IMR-90 (cell line): ENCODE data around the gene DOCK7. TPM values are rescaled to one million over a fixed set of nuclear protein-coding genes. Genes with fewer than 3 reads are reported as not detected.

Experiments used
- ATAC-seq: fragments of 200-7000 bp; cut with Tn5 transposase; 2 replicates; pipeline ENCODE4 v1.9.1; 2020; ENCODE audit warnings: low read depth, mild to moderate bottlenecking, moderate library complexity
- BruUV-seq: library from RNA; stranded (reverse); fragments of 400-500 nt; replicated peaks from 2 replicates; lab custom pipeline; 2021; lab: Mats Ljungman, UMichigan
- CTCF ChIA-PET: fragments of 300-600 bp; formaldehyde crosslinking; extraction: SDS; loops from one replicate; lab custom pipeline; 2021; ENCODE audit warnings: antibody characterized with exemption; lab: Yijun Ruan, JAX
- POLR2A ChIA-PET: fragments of 300-600 bp; sonication (Branson Sonifier 250); formaldehyde crosslinking; loops from one replicate; lab custom pipeline; 2022; ENCODE audit warnings: antibody characterized with exemption; ENCODE audit not compliant: unreplicated experiment; lab: Charles Lee
- DNase-seq: peaks from one replicate; pipeline ENCODE4 v3.0.0; 2013
- H2AFZ ChIP-seq: replicated peaks from 2 replicates; pipeline ENCODE3; 2013; ENCODE audit warnings: low read length, mild to moderate bottlenecking; ENCODE audit not compliant: poor library complexity
- H2AK5ac ChIP-seq: 2 replicates; pipeline ENCODE4 v1.6.1; 2013; ENCODE audit warnings: low read depth, low read length, inconsistent platforms
- H2AK9ac ChIP-seq: replicated peaks from 2 replicates; pipeline ENCODE3; 2013; ENCODE audit warnings: mild to moderate bottlenecking, low read depth, low read length, moderate library complexity; ENCODE audit not compliant: poor library complexity
- H2BK120ac ChIP-seq: 2 replicates; pipeline ENCODE4 v1.6.1; 2013; ENCODE audit warnings: low read depth, low read length, inconsistent platforms
- H2BK15ac ChIP-seq: 3 replicates; pipeline ENCODE4 v1.6.1; 2013; ENCODE audit warnings: low read depth, low read length, inconsistent platforms
- H2BK20ac ChIP-seq: 2 replicates; pipeline ENCODE4 v1.6.1; 2013; ENCODE audit warnings: low read depth, mild to moderate bottlenecking, inconsistent platforms, low read length, moderate library complexity
- H2BK5ac ChIP-seq: 2 replicates; pipeline ENCODE4 v1.6.1; 2013; ENCODE audit warnings: mild to moderate bottlenecking, low read depth, low read length, inconsistent platforms; ENCODE audit not compliant: poor library complexity, severe bottlenecking
- H3K14ac ChIP-seq: replicated peaks from 2 replicates; pipeline ENCODE4 v1.6.1; 2013; ENCODE audit warnings: low read depth, low read length, inconsistent platforms
- H3K18ac ChIP-seq: 2 replicates; pipeline ENCODE4 v1.6.1; 2013; ENCODE audit warnings: low read depth, low read length, control low read depth
- H3K23ac ChIP-seq: 2 replicates; pipeline ENCODE4 v1.6.1; 2013; ENCODE audit warnings: low read depth, low read length, inconsistent platforms
- H3K27ac ChIP-seq: 2 replicates; pipeline ENCODE4 v1.5.1; 2013; ENCODE audit warnings: mild to moderate bottlenecking, control low read depth, low read length; ENCODE audit not compliant: insufficient read depth
- H3K27me3 ChIP-seq: 2 replicates; pipeline ENCODE4 v1.6.1; 2013; ENCODE audit warnings: low read length; ENCODE audit not compliant: control insufficient read depth, insufficient read depth
- H3K36me3 ChIP-seq: 2 replicates; pipeline ENCODE4 v1.6.1; 2013; ENCODE audit warnings: low read length, mixed read lengths; ENCODE audit not compliant: control insufficient read depth, insufficient read depth
- H3K4ac ChIP-seq: 2 replicates; pipeline ENCODE4 v1.6.1; 2013; ENCODE audit warnings: low read depth, low read length, inconsistent platforms
- H3K4me1 ChIP-seq: 2 replicates; pipeline ENCODE4 v1.6.1; 2013; ENCODE audit warnings: low read length, mixed read lengths; ENCODE audit not compliant: control insufficient read depth, insufficient read depth
- H3K4me2 ChIP-seq: 2 replicates; pipeline ENCODE4 v1.6.1; 2013; ENCODE audit warnings: low read depth, mild to moderate bottlenecking, control low read depth, low read length, moderate library complexity
- H3K4me3 ChIP-seq: 2 replicates; pipeline ENCODE4 v1.5.1; 2013; ENCODE audit warnings: low read depth, mild to moderate bottlenecking, control low read depth, low read length, moderate library complexity; ENCODE audit not compliant: insufficient read depth
- H3K56ac ChIP-seq: 2 replicates; pipeline ENCODE4 v1.6.1; 2013; ENCODE audit warnings: low read length, inconsistent platforms; ENCODE audit not compliant: insufficient read depth; ENCODE audit errors: extremely low read depth
- H3K79me1 ChIP-seq, 2 experiments: 2 replicates each; pipeline ENCODE4 v1.6.1; 2013; ENCODE audit warnings: low read length in 2 of 2, inconsistent platforms in 1 of 2, low read depth in 1 of 2
- H3K9ac ChIP-seq: 2 replicates; pipeline ENCODE4 v1.6.1; 2013; ENCODE audit warnings: low read depth, low read length, control low read depth
- H3K9me1 ChIP-seq: 2 replicates; pipeline ENCODE4 v1.6.1; 2013; ENCODE audit warnings: low read length, inconsistent platforms; ENCODE audit not compliant: insufficient read depth
- H3K9me3 ChIP-seq: 2 replicates; pipeline ENCODE4 v1.6.1; 2013; ENCODE audit warnings: low read length; ENCODE audit not compliant: control insufficient read depth, insufficient read depth
- H4K20me1 ChIP-seq: 2 replicates; pipeline ENCODE4 v1.6.1; 2013; ENCODE audit warnings: low read length, inconsistent platforms; ENCODE audit not compliant: insufficient read depth
- H4K5ac ChIP-seq: 2 replicates; pipeline ENCODE4 v1.6.1; 2013; ENCODE audit warnings: mild to moderate bottlenecking, low read depth, low read length, control low read depth
- H4K8ac ChIP-seq, 2 experiments: 2 replicates each; pipeline ENCODE4 v1.6.1; 2013; ENCODE audit warnings: low read depth in 2 of 2, low read length in 2 of 2, control low read depth in 1 of 2, inconsistent platforms in 1 of 2
- H4K91ac ChIP-seq: 2 replicates; pipeline ENCODE4 v1.6.1; 2013; ENCODE audit warnings: low read depth, low read length, inconsistent platforms; ENCODE audit not compliant: insufficient read depth
- CEBPB ChIP-seq: IDR thresholded peaks from 2 replicates; pipeline ENCODE4 v1.6.1; 2012; ENCODE audit warnings: low read depth, low read length, improper control_type of control experiment
- NFE2L2 ChIP-seq: fragments of 150-350 bp; IDR thresholded peaks from 2 replicates; pipeline ENCODE4 v1.6.1; 2016; ENCODE audit warnings: low read depth, mild to moderate bottlenecking, low read length
- RCOR1 ChIP-seq: IDR thresholded peaks from 2 replicates; pipeline ENCODE4 v1.6.1; 2012; ENCODE audit warnings: mild to moderate bottlenecking, low read length, improper control_type of control experiment; ENCODE audit not compliant: insufficient replicate concordance
- WGBS, 2 experiments: methylation state at CpG; one replicate each; pipeline versions ENCODE4 v1.1.5 to v1.1.7; 2013; ENCODE audit warnings: missing lambda C conversion rate in 2 of 2; ENCODE audit not compliant: insufficient read length in 1 of 2; ENCODE audit errors: extremely low coverage in 2 of 2; 5-methylcytosine and 5-hydroxymethylcytosine counted together
- dilution Hi-C: fragments of 300-500 bp; cut with HindIII; formaldehyde crosslinking; loops from one replicate; pipeline ENCODE4 v1.14.3; 2018; ENCODE audit warnings: low sequenced_read_pairs; ENCODE audit not compliant: unreplicated experiment
- in situ Hi-C: fragments of 300-500 bp; cut with MboI; formaldehyde crosslinking; loops from 3 replicates; pipeline ENCODE4 v1.14.3; 2019; ENCODE audit warnings: low sequenced_read_pairs, inconsistent platforms, mixed read lengths
- intact Hi-C: fragments of 100-400 bp; cut with micrococcal nuclease; formaldehyde crosslinking; loops from 2 replicates; pipeline ENCODE4 v1.10.0; 2022
- polyA plus RNA-seq, 3 experiments: library from polyadenylated mRNA; depleted of rRNA; stranded (reverse); fragments of >200 nt; gene quantifications; 2 replicates each; pipeline ENCODE4 v1.2.3, GENCODE V29; 2012; ENCODE audit warnings: low replicate concordance in 1 of 3
- total RNA-seq: library from RNA; depleted of rRNA; stranded (reverse); fragments of >200 nt; gene quantifications from 2 replicates; pipeline ENCODE4 v1.2.3, GENCODE V29; 2012

The DOCK7 gene
- total and polyA plus RNA-seq, 2 of the 4 experiments (the other 2 are of a cell fraction): 38.0 to 97.7 TPM

DNA sequence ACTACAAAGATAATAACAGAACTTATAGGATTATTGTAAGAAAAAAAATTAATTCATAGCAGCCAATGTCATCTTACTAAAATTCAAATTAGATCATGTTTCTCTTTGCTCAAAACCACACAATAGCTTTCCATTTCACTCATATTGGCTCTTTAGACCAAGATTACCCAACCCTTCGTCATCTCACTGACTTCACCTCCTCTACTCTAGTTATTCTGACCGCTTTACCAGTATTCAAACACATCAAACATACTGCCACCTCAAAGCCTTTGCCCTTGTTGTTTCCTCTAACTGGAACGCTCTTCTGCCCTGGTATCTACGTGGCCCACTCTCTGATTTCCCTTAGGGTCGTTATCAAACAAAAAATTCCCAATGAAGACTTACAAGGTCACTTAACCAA is 89.1 kb downstream of the DOCK7 start:
- peak overlapping the region; percentile 38; the same call in 1 of the 2 replicates for H3K23ac ChIP-seq
- in situ Hi-C loops (no loop called here), dilution Hi-C loops (no loop called here), intact Hi-C loops (no loop called here)
- H3K4me2 ChIP-seq: peak overlapping the region; percentile 42; the same call in 1 of the 2 replicates
- H3K27me3 ChIP-seq: no peaks in the 10 kb centered on the region
- no peak overlapping the region for H3K56ac ChIP-seq
- H3K9ac ChIP-seq: no peak overlapping the region
- 0 out of 2 replicates have a peak, but pooled peaks cover 2% of the 10 kb centered on the region for H3K9me1 ChIP-seq
- ChIA-PET POLR2A (no interaction called here), CTCF (interaction anchor here (0.6 kb wide), 1 partner anchor 517 kb away, joined by 5 read pairs; no protein-coding TSS in a partner anchor)
- no peak overlapping the region for H3K4me3 ChIP-seq
- peak overlapping the region; percentile 55; the same call in 1 of the 2 replicates for H3K18ac ChIP-seq
- peak overlapping the region; percentile 99 for H2BK15ac ChIP-seq
- no peaks in the 10 kb centered on the region for H4K20me1 ChIP-seq
- H2AFZ ChIP-seq: no peak overlapping the region
- H3K9me3 ChIP-seq: no peaks in the 10 kb centered on the region
- peak overlapping the region; percentile 83 for H3K4ac ChIP-seq
- DNase-seq (peak; percentile 47), ATAC-seq (no peak)
- no TSS peak for BruUV-seq
- peak overlapping the region; percentile 54 to 79; a peak in 1 of 4 replicates for H4K8ac ChIP-seq
- peak overlapping the region; percentile 75 for H2AK5ac ChIP-seq
- H4K91ac ChIP-seq: peak overlapping the region; percentile 90
- no peak for TF ChIP-seq RCOR1
- TF ChIP-seq NFE2L2: no peak
- TF ChIP-seq CEBPB: peak; percentile 38; the same call in 1 of the 2 replicates
- peak overlapping the region; percentile 79 for H2AK9ac ChIP-seq
- peak overlapping the region; percentile 81 for H3K14ac ChIP-seq
- peak overlapping the region; percentile 88 for H2BK5ac ChIP-seq
- 96% methylated on average over 4 of the region's 5 CpGs; no CpG with 5 or more reads in 1 of the 2 experiments for WGBS, 2 experiments
- peak overlapping the region; percentile 77 for H2BK20ac ChIP-seq
- H3K79me1 ChIP-seq: peaks cover 13 to 22% of the 10 kb centered on the region in 2 experiments
- peak overlapping the region; percentile 45; the same call in 1 of the 2 replicates for H4K5ac ChIP-seq
- H2BK120ac ChIP-seq: peak overlapping the region; percentile 56
- H3K4me1 ChIP-seq: peaks cover 5% of the 10 kb centered on the region; the same call in 1 of the 2 replicates
- H3K36me3 ChIP-seq: peaks cover 2% of the 10 kb centered on the region; the same call in 1 of the 2 replicates
- peak overlapping the region; percentile 47; the same call in 1 of the 2 replicates for H3K27ac ChIP-seq
